HCT116 (cell line): Measurements from ENCODE around the gene ZNF691. TPM values are rescaled to one million over a fixed set of nuclear protein-coding genes. Genes with fewer than 3 reads are reported as not detected.
A peak's percentile ranks its signal among the peaks of the same experiment; 100 is the strongest.
"Not testable (repeated sequence)": the region's sequence is repeated elsewhere in the genome, so short reads cannot be mapped to it uniquely, and the experiment has no call there.

Experiments
- ATAC-seq: fragments of 200-7000 bp; cut with Tn5 transposase; 2 replicates; pipeline ENCODE4 v1.9.1; 2020; ENCODE audit warnings: mild to moderate bottlenecking, moderate library complexity
- BruUV-seq: library from RNA; stranded (reverse); fragments of 400-500 nt; replicated peaks from 2 replicates; lab custom pipeline; 2021; lab: Mats Ljungman, UMichigan
- CTCF ChIA-PET: fragments of 300-600 bp; sonication (Branson Sonifier 250); formaldehyde crosslinking; loops from one replicate; lab custom pipeline; 2021; ENCODE audit warnings: antibody characterized with exemption; lab: Charles Lee
- POLR2A ChIA-PET: fragments of 300-600, 350-600 bp; sonication (Branson Sonifier 250); formaldehyde crosslinking; loops from one replicate; lab custom pipeline; 2021; ENCODE audit warnings: antibody characterized with exemption; lab: Charles Lee
- RAD21 ChIA-PET, 2 experiments: fragments of 300-600 bp; sonication (Branson Sonifier 250); formaldehyde crosslinking; loops; one replicate each; lab custom pipeline; 2023; ENCODE audit warnings: low total read pairs in 2 of 2; ENCODE audit not compliant: uncharacterized antibody in 2 of 2, unreplicated experiment in 2 of 2, low non-redundant PET in 1 of 2; lab: Charles Lee
- DNase-seq: peaks from one replicate; pipeline ENCODE4 v3.0.0-alpha.2; 2010; ENCODE audit warnings: low read depth, low spot score
- H2AFZ ChIP-seq: fragments of 200-600 bp; shearing (Covaris generic), sonication (generic); 2 replicates; pipeline ENCODE4 v1.6.1; 2017; ENCODE audit warnings: low read depth, mixed run types, mixed read lengths, antibody characterized with exemption, low read length; ENCODE audit not compliant: poor library complexity, severe bottlenecking
- H3K27ac ChIP-seq: 2 replicates; pipeline ENCODE4 v1.5.1; 2012; ENCODE audit warnings: low read depth, low read length
- H3K27me3 ChIP-seq: fragments of 200-600 bp; sonication (generic); 2 replicates; pipeline ENCODE4 v1.6.1; 2016; ENCODE audit warnings: mixed run types, low read length, mixed read lengths; ENCODE audit not compliant: insufficient read depth
- H3K36me3 ChIP-seq, 2 experiments: fragments of 200-500 bp in 1 of 2; fragments of 200-600 bp in 1 of 2; sonication (Bioruptor generic) in 1 of 2; sonication (generic) in 1 of 2; 2 replicates each; pipeline versions ENCODE4 v1.5.1 to v1.6.1; 2014 to 2016; ENCODE audit warnings: low read length in 2 of 2, inconsistent platforms in 1 of 2, mixed read lengths in 1 of 2, mixed run types in 1 of 2; ENCODE audit not compliant: insufficient read depth in 2 of 2, control insufficient read depth in 1 of 2
- H3K4me1 ChIP-seq, 2 experiments: fragments of 200-600 bp in 1 of 2; sonication (generic) in 1 of 2; 2 replicates each; pipeline versions ENCODE4 v1.5.1 to v1.6.1; 2012 to 2017; ENCODE audit warnings: low read length in 2 of 2, inconsistent platforms in 1 of 2, mild to moderate bottlenecking in 1 of 2, mixed read lengths in 1 of 2, mixed run types in 1 of 2, moderate library complexity in 1 of 2; ENCODE audit not compliant: insufficient read depth in 2 of 2, control insufficient read depth in 1 of 2
- H3K4me2 ChIP-seq: fragments of 200-600 bp; sonication (generic); 2 replicates; pipeline ENCODE4 v1.6.1; 2017; ENCODE audit warnings: mixed run types, low read length, mixed read lengths
- H3K4me3 ChIP-seq, 2 experiments: fragments of 200-600 bp in 1 of 2; sonication (generic) in 1 of 2; replicated peaks in 1 of 2; 2 replicates each; pipeline ENCODE4 v1.5.1; 2011 to 2016; ENCODE audit warnings: low read length in 2 of 2, control low read depth in 1 of 2, low read depth in 1 of 2, mild to moderate bottlenecking in 1 of 2, mixed read lengths in 1 of 2, mixed run types in 1 of 2
- H3K79me2 ChIP-seq: fragments of 200-600 bp; sonication (generic); 2 replicates; pipeline ENCODE4 v1.6.1; 2017; ENCODE audit warnings: mild to moderate bottlenecking, mixed run types, low read length, moderate library complexity, mixed read lengths; ENCODE audit not compliant: insufficient read depth
- H3K9ac ChIP-seq: fragments of 200-600 bp; sonication (generic); 2 replicates; pipeline ENCODE4 v1.6.1; 2016; ENCODE audit warnings: low read length, mixed read lengths
- H3K9me2 ChIP-seq: fragments of 200-600 bp; sonication (generic), shearing (Covaris generic); 2 replicates; pipeline ENCODE4 v1.6.1; 2017; ENCODE audit warnings: mixed run types, mild to moderate bottlenecking, moderate library complexity; ENCODE audit not compliant: insufficient read depth
- H3K9me3 ChIP-seq, 2 experiments: fragments of 200-500 bp in 1 of 2; fragments of 200-600 bp in 1 of 2; sonication (Bioruptor generic) in 1 of 2; sonication (generic) in 1 of 2; 2 replicates each; pipeline ENCODE4 v1.6.1; 2014 to 2017; ENCODE audit warnings: low read length in 2 of 2, mixed read lengths in 2 of 2, inconsistent platforms in 1 of 2, low read depth in 1 of 2, mild to moderate bottlenecking in 1 of 2, mixed run types in 1 of 2, moderate library complexity in 1 of 2; ENCODE audit not compliant: control insufficient read depth in 1 of 2, insufficient read depth in 1 of 2
- H4K20me1 ChIP-seq: fragments of 200-600 bp; sonication (generic), shearing (Covaris generic); 2 replicates; pipeline ENCODE4 v1.6.1; 2017; ENCODE audit warnings: mixed run types, mild to moderate bottlenecking, moderate library complexity; ENCODE audit not compliant: insufficient read depth
- CBX3 ChIP-seq: IDR thresholded peaks from 2 replicates; pipeline ENCODE4 v1.6.1; 2012; ENCODE audit warnings: low read depth
- CEBPB ChIP-seq: IDR thresholded peaks from 2 replicates; pipeline ENCODE4 v1.6.1; 2012; ENCODE audit warnings: low read depth
- CTCF ChIP-seq, 3 experiments: fragments of 200-600 bp in 1 of 3; sonication (generic) in 1 of 3; IDR thresholded peaks in 2 of 3; conservative IDR thresholded peaks in 1 of 3; 2 replicates each; pipeline ENCODE4 v1.5.1; 2012 to 2017; ENCODE audit warnings: low read depth in 2 of 3, low read length in 2 of 3, antibody characterized with exemption in 1 of 3, borderline replicate concordance in 1 of 3, control low read depth in 1 of 3, mild to moderate bottlenecking in 1 of 3, mixed read lengths in 1 of 3, mixed run types in 1 of 3, moderate library complexity in 1 of 3; ENCODE audit not compliant: insufficient read depth in 1 of 3
- EGR1 ChIP-seq: IDR thresholded peaks from 2 replicates; pipeline ENCODE4 v1.6.1; 2012; ENCODE audit warnings: low read depth
- FOSL1 ChIP-seq: IDR thresholded peaks from 2 replicates; pipeline ENCODE4 v1.6.1; 2012; ENCODE audit warnings: low read depth
- MAX ChIP-seq: IDR thresholded peaks from 2 replicates; pipeline ENCODE4 v1.6.1; 2012
- POLR2AphosphoS5 ChIP-seq: IDR thresholded peaks from 2 replicates; pipeline ENCODE4 v1.6.1; 2011; ENCODE audit warnings: mild to moderate bottlenecking, low read depth, low read length, moderate library complexity
- RAD21 ChIP-seq: IDR thresholded peaks from 2 replicates; pipeline ENCODE4 v1.6.1; 2012; ENCODE audit warnings: low read depth, mild to moderate bottlenecking
- REST ChIP-seq: IDR thresholded peaks from 2 replicates; pipeline ENCODE4 v1.6.1; 2012; ENCODE audit warnings: low read depth
- SIN3A ChIP-seq: IDR thresholded peaks from 2 replicates; pipeline ENCODE4 v1.6.1; 2012; ENCODE audit warnings: low read depth
- SRF ChIP-seq: IDR thresholded peaks from 2 replicates; pipeline ENCODE4 v1.6.1; 2012; ENCODE audit warnings: low read depth
- TCF7L2 ChIP-seq: IDR thresholded peaks from 2 replicates; pipeline ENCODE4 v1.7.0; 2011; ENCODE audit warnings: borderline replicate concordance, inconsistent platforms; ENCODE audit not compliant: insufficient read depth, insufficient read length; ENCODE audit errors: extremely low read depth
- YY1 ChIP-seq: IDR thresholded peaks from 2 replicates; pipeline ENCODE4 v1.6.1; 2011; ENCODE audit warnings: low read length, low read depth, moderate library complexity, mild to moderate bottlenecking; ENCODE audit not compliant: insufficient replicate concordance; ENCODE audit errors: extremely low read depth
- ZNF274 ChIP-seq: fragments of 200-500 bp; sonication (Bioruptor generic); IDR thresholded peaks from 2 replicates; pipeline ENCODE4 v1.6.1; 2014; ENCODE audit warnings: mild to moderate bottlenecking, low read depth, low read length, inconsistent platforms
- intact Hi-C: fragments of 100-400 bp; cut with micrococcal nuclease; formaldehyde crosslinking; loops from 2 replicates; pipeline ENCODE4 v1.10.0; 2022
- total RNA-seq: library from RNA; stranded (reverse); gene quantifications from one replicate; pipeline ENCODE4 v1.2.1, GENCODE V29; 2021; ENCODE audit not compliant: unreplicated experiment

The ZNF691 gene
- total RNA-seq, 1 experiment from 2014 or later: 11.1 TPM

GRCh38 chr1:42873108-42873507 is 26.7 kb downstream of the ZNF691 start:
- H3K9me3 ChIP-seq, H3K79me2 ChIP-seq, H2AFZ ChIP-seq, H3K36me3 ChIP-seq, H4K20me1 ChIP-seq, CTCF ChIA-PET, RAD21 ChIA-PET, BruUV-seq, H3K27ac ChIP-seq, POLR2A ChIA-PET, intact Hi-C loops, H3K9ac ChIP-seq, DNase-seq, H3K4me1 ChIP-seq, H3K4me3 ChIP-seq, ATAC-seq, H3K4me2 ChIP-seq, H3K27me3 ChIP-seq, H3K9me2 ChIP-seq: not testable (repeated sequence)
- peak; percentile 50; the same call in 1 of the 2 replicates for TF ChIP-seq CBX3

GRCh38 chr1:42873670-42874069 is 27.3 kb downstream of the ZNF691 start:
- Histone ChIP-seq H3K36me3 (no peaks in the 10 kb centered on the region), H3K9ac (no peak overlapping the region), H3K4me3 (no peak overlapping the region), H4K20me1 (no peaks in the 10 kb centered on the region), H3K27me3 (no peaks in the 10 kb centered on the region), H3K9me3 (no peaks in the 10 kb centered on the region), H3K27ac (no peak overlapping the region), H3K4me1 (no peaks in the 10 kb centered on the region)
- intact Hi-C loops: no loop called here
- DNase-seq: no peak
- BruUV-seq: no TSS peak
- POLR2A ChIA-PET: interaction anchor here (0.7 kb wide), 1 partner anchor 8 kb away, joined by 6 read pairs; no protein-coding TSS in a partner anchor
- ATAC-seq: no peak
- no peak for TF ChIP-seq RAD21
- TF ChIP-seq REST: no peak
- TF ChIP-seq EGR1: no peak
- TF ChIP-seq SIN3A: no peak
- no peak for TF ChIP-seq MAX
- TF ChIP-seq SRF: no peak
- no peak for TF ChIP-seq POLR2AphosphoS5
- no peak for TF ChIP-seq CEBPB
- TF ChIP-seq ZNF274: no peak
- TF ChIP-seq CBX3: no peak
- TF ChIP-seq TCF7L2: no peak
- TF ChIP-seq CTCF (IDR thresholded peaks at IDR 0.05 in 2 of 3, conservative IDR thresholded peaks at IDR 0.05 in 1 of 3; ENCODE audit: borderline replicate concordance in 1 of 3, insufficient read depth in 1 of 3, low read depth in 2 of 3, low read length in 2 of 3): no peak
- TF ChIP-seq YY1: no peak
- no peak for TF ChIP-seq FOSL1
- TF ChIP-seq, all 23 proteins: peak for 0
- Histone ChIP-seq H3K79me2 (no peaks in the 10 kb centered on the region), H2AFZ (no peak overlapping the region), H3K4me2 (no peak overlapping the region), H3K9me2 (no peaks in the 10 kb centered on the region)
- CTCF ChIA-PET: no interaction called here
- RAD21 ChIA-PET: no interaction called here
